NCI-H2227 (cell line): ENCODE measurements around the gene GKN1.

ENCODE experiments used
- DNase-seq: peaks from one replicate; lab custom pipeline; 2025; ENCODE audit not compliant: unreplicated experiment; lab: John Stamatoyannopoulos, UW

GKN1 gene

GRCh38 chr2:68959001-68959400 is 15.4 kb upstream of the GKN1 start:
- no peak for DNase-seq

GRCh38 chr2:68961380-68961779 is 13.1 kb upstream of the GKN1 start:
- no peak for DNase-seq

- no peak for DNase-seq
Observed at GRCh38 chr2:68964282-68964681, 10.2 kb upstream of the GKN1 start.

GRCh38 chr2:68968221-68968620 is 6.2 kb upstream of the GKN1 start:
- no peak for DNase-seq

- no peak for DNase-seq
Observed at GRCh38 chr2:68969736-68970490, 4.5 kb upstream of the GKN1 start.

- DNase-seq = no peak
Observed at GRCh38 chr2:68970566-68971265, 3.7 kb upstream of the GKN1 start.

- no peak for DNase-seq
Observed at GRCh38 chr2:68971591-68972231, 2.7 kb upstream of the GKN1 start.

GRCh38 chr2:68974946-68975665 is 670 bp downstream of the GKN1 start:
- no peak for DNase-seq

GRCh38 chr2:68975844-68976243 is 1.4 kb downstream of the GKN1 start:
- DNase-seq = no peak

- no peak for DNase-seq
Observed at GRCh38 chr2:68977453-68977852, 3.0 kb downstream of the GKN1 start.

GRCh38 chr2:68978098-68978497 is 3.7 kb downstream of the GKN1 start:
- no peak for DNase-seq

GRCh38 chr2:68980956-68981355 is 6.5 kb downstream of the GKN1 start:
- no peak for DNase-seq

- DNase-seq = no peak
Observed at GRCh38 chr2:68987021-68987503, 12.6 kb downstream of the GKN1 start.

- no peak for DNase-seq
Observed at GRCh38 chr2:68989035-68989434, 14.6 kb downstream of the GKN1 start.

GRCh38 chr2:68992341-68992740 is 17.9 kb downstream of the GKN1 start:
- no peak for DNase-seq

GRCh38 chr2:68992933-68993332 is 18.5 kb downstream of the GKN1 start:
- DNase-seq = no peak

- DNase-seq = no peak
Observed at GRCh38 chr2:68993660-68994059, 19.2 kb downstream of the GKN1 start.

GRCh38 chr2:68994864-68995263 is 20.4 kb downstream of the GKN1 start:
- DNase-seq = no peak

- peak; percentile 22 for DNase-seq
Observed at GRCh38 chr2:68995916-68996315, 21.5 kb downstream of the GKN1 start.

- DNase-seq = no peak
Observed at GRCh38 chr2:68997401-68997800, 23.0 kb downstream of the GKN1 start.

GRCh38 chr2:69001879-69002278 is 27.4 kb downstream of the GKN1 start:
- no peak for DNase-seq
